ENCODE measurements around the gene RAB8B.

Gene RAB8B

DNA sequence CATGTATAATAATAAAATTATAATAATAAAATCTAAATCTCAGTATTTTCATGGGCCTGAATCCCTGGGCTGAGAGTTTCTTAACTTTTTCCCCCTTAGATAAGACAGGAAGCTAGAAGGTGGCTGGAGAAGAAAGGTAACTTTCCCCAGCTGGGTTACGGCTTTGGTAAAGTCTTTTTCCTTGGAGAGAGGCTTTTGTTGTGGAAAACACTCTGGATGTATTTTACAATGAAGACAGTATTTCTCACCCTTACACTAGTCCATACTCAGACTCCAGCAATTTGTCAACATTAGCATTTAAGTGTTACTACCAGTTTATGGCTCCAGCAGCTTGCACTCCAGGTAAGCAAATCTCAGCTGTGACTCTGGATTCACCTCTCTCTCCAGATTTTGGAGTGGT is 122.9 kb downstream of the RAB8B start:
- DNase-seq (ENCODE audit: low read depth in 2 of 2) = no peak

DNA sequence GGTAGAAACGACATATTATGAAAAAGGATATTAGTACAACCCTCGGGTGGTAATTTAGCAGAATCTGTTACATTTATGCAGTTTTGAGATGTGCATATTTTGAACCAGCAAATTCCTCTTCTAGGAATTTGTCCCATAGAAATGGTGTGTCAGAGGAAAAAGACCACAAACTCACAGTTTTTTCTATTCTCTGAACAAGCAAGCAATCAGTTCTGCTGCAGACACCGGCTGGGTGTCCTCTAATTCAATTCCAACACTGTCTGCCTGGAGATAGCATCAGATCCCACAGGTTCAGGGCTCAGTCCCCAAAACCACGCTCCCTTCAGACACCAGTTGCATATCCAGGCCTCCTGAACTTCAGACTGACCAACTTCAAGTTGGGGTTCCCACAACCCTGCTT is 124.4 kb downstream of the RAB8B start:
- no peak for DNase-seq (ENCODE audit: low read depth in 2 of 2)

DNA sequence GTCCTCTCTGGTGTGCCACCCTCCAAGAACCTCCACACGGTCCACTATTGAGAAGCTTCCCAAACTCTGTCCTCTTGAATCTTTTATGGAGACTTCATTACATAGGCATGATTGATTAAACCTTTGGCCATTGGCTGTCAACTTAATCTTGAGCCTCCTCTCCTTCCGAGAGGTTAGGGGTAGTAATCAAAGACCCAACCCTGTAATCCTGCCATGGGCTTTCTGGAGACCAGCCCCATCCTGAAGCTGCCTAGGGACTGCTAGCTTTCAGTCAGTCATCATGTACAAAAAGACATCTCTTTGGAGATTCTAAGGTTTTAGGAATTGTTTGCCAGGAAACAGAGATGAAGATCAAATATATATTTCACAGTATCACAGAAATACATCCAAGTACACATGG is 125.0 kb downstream of the RAB8B start:
- no peak for DNase-seq (ENCODE audit: low read depth in 2 of 2)
